HEK293 (cell line): ENCODE measurements around the gene PCSK6.

Source experiments
- OSR2 ChIP-seq: fragments of 450-650 bp; formaldehyde crosslinking; IDR thresholded peaks from 2 replicates; pipeline ENCODE4 v1.5.1; 2016; ENCODE audit warnings: missing biosample characterization, missing genetic modification characterization
- PATZ1 ChIP-seq: fragments of 450-650 bp; formaldehyde crosslinking; IDR thresholded peaks from 2 replicates; pipeline ENCODE4 v1.5.1; 2016; ENCODE audit warnings: missing biosample characterization, missing genetic modification characterization
- REST ChIP-seq: fragments of 450-650 bp; formaldehyde crosslinking; IDR thresholded peaks from 2 replicates; pipeline ENCODE4 v1.5.1; 2016; ENCODE audit warnings: missing biosample characterization, missing genetic modification characterization
- SCRT1 ChIP-seq: fragments of 450-650 bp; formaldehyde crosslinking; IDR thresholded peaks from 2 replicates; pipeline ENCODE4 v1.5.1; 2016; ENCODE audit warnings: missing biosample characterization, missing genetic modification characterization, borderline replicate concordance
- SP2 ChIP-seq: fragments of 450-650 bp; formaldehyde crosslinking; IDR thresholded peaks from 2 replicates; pipeline ENCODE4 v1.5.1; 2016; ENCODE audit warnings: missing biosample characterization, missing genetic modification characterization
- TSHZ1 ChIP-seq: fragments of 450-650 bp; formaldehyde crosslinking; IDR thresholded peaks from 2 replicates; pipeline ENCODE4 v1.5.1; 2016; ENCODE audit warnings: missing biosample characterization, missing genetic modification characterization, borderline replicate concordance
- ZNF112 ChIP-seq: fragments of 450-650 bp; formaldehyde crosslinking; IDR thresholded peaks from 2 replicates; pipeline ENCODE4 v1.5.0; 2017; ENCODE audit warnings: missing biosample characterization, missing genetic modification characterization
- ZNF133 ChIP-seq: fragments of 450-650 bp; formaldehyde crosslinking; IDR thresholded peaks from 2 replicates; pipeline ENCODE4 v1.5.1; 2016; ENCODE audit warnings: missing biosample characterization, missing genetic modification characterization
- ZNF169 ChIP-seq: fragments of 450-650 bp; formaldehyde crosslinking; IDR thresholded peaks from 2 replicates; pipeline ENCODE4 v1.5.1; 2016; ENCODE audit warnings: missing biosample characterization, missing genetic modification characterization
- ZNF26 ChIP-seq: fragments of 450-650 bp; formaldehyde crosslinking; IDR thresholded peaks from 2 replicates; pipeline ENCODE4 v1.5.1; 2016; ENCODE audit warnings: missing biosample characterization, missing genetic modification characterization
- ZNF416 ChIP-seq: fragments of 450-650 bp; formaldehyde crosslinking; IDR thresholded peaks from 2 replicates; pipeline ENCODE4 v1.5.1; 2016; ENCODE audit warnings: missing biosample characterization, missing genetic modification characterization
- ZNF449 ChIP-seq: fragments of 450-650 bp; formaldehyde crosslinking; IDR thresholded peaks from 2 replicates; pipeline ENCODE4 v1.5.1; 2017; ENCODE audit warnings: missing biosample characterization, mild to moderate bottlenecking, missing genetic modification characterization, moderate library complexity
- ZNF558 ChIP-seq: fragments of 450-650 bp; formaldehyde crosslinking; IDR thresholded peaks from 2 replicates; pipeline ENCODE4 v1.5.1; 2016; ENCODE audit warnings: missing biosample characterization, missing genetic modification characterization
- ZNF792 ChIP-seq: fragments of 450-650 bp; formaldehyde crosslinking; IDR thresholded peaks from 2 replicates; pipeline ENCODE4 v1.5.1; 2016; ENCODE audit warnings: missing biosample characterization, missing genetic modification characterization
- ZSCAN4 ChIP-seq: fragments of 450-650 bp; formaldehyde crosslinking; IDR thresholded peaks from 2 replicates; pipeline ENCODE4 v1.5.1; 2017; ENCODE audit warnings: missing biosample characterization, missing genetic modification characterization

PCSK6 gene

GRCh38 chr15:101502572-101503295 is 13.2 kb upstream of the PCSK6 start (continued):
- TF ChIP-seq REST (tag by site-specific recombination): no peak
- TF ChIP-seq ZNF26 (tag by site-specific recombination): no peak
- no peak for TF ChIP-seq SP2 (tag by site-specific recombination)
- TF ChIP-seq SCRT1 (tag by site-specific recombination): peak; percentile 77; the same call in 1 of the 2 replicates
- TF ChIP-seq PATZ1 (tag by site-specific recombination): no peak
- peak; percentile 28; the same call in 1 of the 2 replicates for TF ChIP-seq TSHZ1 (tag by site-specific recombination)
- no peak for TF ChIP-seq ZNF133
- no peak for TF ChIP-seq ZNF169
- TF ChIP-seq ZNF416 (tag by site-specific recombination): no peak
- no peak for TF ChIP-seq ZNF449 (tag by site-specific recombination)
- no peak for TF ChIP-seq ZNF792 (tag by site-specific recombination)
- TF ChIP-seq ZSCAN4: no peak
- no peak for TF ChIP-seq ZNF558 (tag by site-specific recombination)
- TF ChIP-seq OSR2 (tag by site-specific recombination): no peak
- TF ChIP-seq ZNF112 (tag by site-specific recombination): no peak
